ENCODE results near the gene FRMD7.

The FRMD7 gene

GRCh38 chrX:132045456-132045855, 82.4 kb downstream of the FRMD7 start:
- Histone ChIP-seq H3K27ac (no peak overlapping the region), H3K36me3 (no peaks in the 10 kb centered on the region), H3K27me3 (ENCODE audit: insufficient read depth, low read depth, severe bottlenecking) (no peaks in the 10 kb centered on the region), H3K9me3 (ENCODE audit: severe bottlenecking) (no peaks in the 10 kb centered on the region), H3K4me3 (ENCODE audit: low read depth, low read length) (no peak overlapping the region)
- no peak for TF ChIP-seq CTCF (IDR thresholded peaks at IDR 0.05; ENCODE audit: low read depth, low read length)
- DNase-seq: no peak

- TF ChIP-seq CTCF (IDR thresholded peaks at IDR 0.05; ENCODE audit: low read depth, low read length): no peak
- no peak overlapping the region for H3K4me3 ChIP-seq (ENCODE audit: low read depth, low read length)
- no peaks in the 10 kb centered on the region for H3K27me3 ChIP-seq (ENCODE audit: insufficient read depth, low read depth, severe bottlenecking)
- no peak for DNase-seq
- no peak overlapping the region for H3K27ac ChIP-seq
- no peaks in the 10 kb centered on the region for H3K9me3 ChIP-seq (ENCODE audit: severe bottlenecking)
- no peaks in the 10 kb centered on the region for H3K36me3 ChIP-seq
Observed at GRCh38 chrX:132044953-132045352, 82.9 kb downstream of the FRMD7 start.

- no peak for DNase-seq
- Histone ChIP-seq H3K36me3 (no peaks in the 10 kb centered on the region), H3K4me3 (ENCODE audit: low read depth, low read length) (no peak overlapping the region), H3K27me3 (ENCODE audit: insufficient read depth, low read depth, severe bottlenecking) (no peaks in the 10 kb centered on the region), H3K9me3 (ENCODE audit: severe bottlenecking) (no peaks in the 10 kb centered on the region), H3K27ac (no peak overlapping the region)
- TF ChIP-seq CTCF (IDR thresholded peaks at IDR 0.05; ENCODE audit: low read depth, low read length): no peak
Observed at GRCh38 chrX:132043977-132044376, 83.8 kb downstream of the FRMD7 start.

GRCh38 chrX:132041015-132041414, 86.8 kb downstream of the FRMD7 start:
- no peak for DNase-seq
- no peak overlapping the region for H3K4me3 ChIP-seq (ENCODE audit: low read depth, low read length)
- H3K27ac ChIP-seq: no peak overlapping the region
- H3K36me3 ChIP-seq: no peaks in the 10 kb centered on the region
- no peaks in the 10 kb centered on the region for H3K27me3 ChIP-seq (ENCODE audit: insufficient read depth, low read depth, severe bottlenecking)
- H3K9me3 ChIP-seq (ENCODE audit: severe bottlenecking): no peaks in the 10 kb centered on the region
- TF ChIP-seq CTCF (IDR thresholded peaks at IDR 0.05; ENCODE audit: low read depth, low read length): no peak

- Histone ChIP-seq H3K27ac (no peak overlapping the region), H3K4me3 (ENCODE audit: low read depth, low read length) (no peak overlapping the region), H3K27me3 (ENCODE audit: insufficient read depth, low read depth, severe bottlenecking) (no peaks in the 10 kb centered on the region), H3K9me3 (ENCODE audit: severe bottlenecking) (no peaks in the 10 kb centered on the region), H3K36me3 (no peaks in the 10 kb centered on the region)
- DNase-seq: no peak
- no peak for TF ChIP-seq CTCF (IDR thresholded peaks at IDR 0.05; ENCODE audit: low read depth, low read length)
Observed at GRCh38 chrX:132040066-132040465, 87.8 kb downstream of the FRMD7 start.

- H3K36me3 ChIP-seq: no peaks in the 10 kb centered on the region
- TF ChIP-seq CTCF (IDR thresholded peaks at IDR 0.05; ENCODE audit: low read depth, low read length): no peak
- no peak for DNase-seq
- no peaks in the 10 kb centered on the region for H3K9me3 ChIP-seq (ENCODE audit: severe bottlenecking)
- no peak overlapping the region for H3K4me3 ChIP-seq (ENCODE audit: low read depth, low read length)
- H3K27ac ChIP-seq: no peak overlapping the region
- no peaks in the 10 kb centered on the region for H3K27me3 ChIP-seq (ENCODE audit: insufficient read depth, low read depth, severe bottlenecking)
Observed at GRCh38 chrX:132037479-132037993, 90.3 kb downstream of the FRMD7 start.

Measured in WERI-Rb-1 (cell line).